22Rv1 (cell line): ENCODE data around the gene CD68.

Experiments
- ZFX ChIP-seq: fragments of 450-650 bp; IDR thresholded peaks from 2 replicates; pipeline ENCODE4 v1.6.1; 2017; ENCODE audit warnings: antibody characterized with exemption, borderline replicate concordance
- TF ChIP-seq, protein P1 (sequence below): fragments of 450-650 bp; IDR thresholded peaks from 2 replicates; pipeline ENCODE4 v1.5.1; 2017; ENCODE audit warnings: mild to moderate bottlenecking

- TF ChIP-seq, protein P1, sequence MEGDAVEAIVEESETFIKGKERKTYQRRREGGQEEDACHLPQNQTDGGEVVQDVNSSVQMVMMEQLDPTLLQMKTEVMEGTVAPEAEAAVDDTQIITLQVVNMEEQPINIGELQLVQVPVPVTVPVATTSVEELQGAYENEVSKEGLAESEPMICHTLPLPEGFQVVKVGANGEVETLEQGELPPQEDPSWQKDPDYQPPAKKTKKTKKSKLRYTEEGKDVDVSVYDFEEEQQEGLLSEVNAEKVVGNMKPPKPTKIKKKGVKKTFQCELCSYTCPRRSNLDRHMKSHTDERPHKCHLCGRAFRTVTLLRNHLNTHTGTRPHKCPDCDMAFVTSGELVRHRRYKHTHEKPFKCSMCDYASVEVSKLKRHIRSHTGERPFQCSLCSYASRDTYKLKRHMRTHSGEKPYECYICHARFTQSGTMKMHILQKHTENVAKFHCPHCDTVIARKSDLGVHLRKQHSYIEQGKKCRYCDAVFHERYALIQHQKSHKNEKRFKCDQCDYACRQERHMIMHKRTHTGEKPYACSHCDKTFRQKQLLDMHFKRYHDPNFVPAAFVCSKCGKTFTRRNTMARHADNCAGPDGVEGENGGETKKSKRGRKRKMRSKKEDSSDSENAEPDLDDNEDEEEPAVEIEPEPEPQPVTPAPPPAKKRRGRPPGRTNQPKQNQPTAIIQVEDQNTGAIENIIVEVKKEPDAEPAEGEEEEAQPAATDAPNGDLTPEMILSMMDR, result no peak
- no peak for TF ChIP-seq ZFX
These were observed 4.0 kb downstream of the CD68 start, which contains the start of gene MPDU1 for GRCh38 chr17:7583253-7584109.
